Measurements from ENCODE around the gene RMND5B.
"Not testable (repeated sequence)": the region's sequence is repeated elsewhere in the genome, so short reads cannot be mapped to it uniquely, and the experiment has no call there.

The RMND5B gene

GRCh38 chr5:178114325-178115135 is 16.3 kb upstream of the RMND5B start:
- no peak for DNase-seq

- no peak for DNase-seq
Observed at GRCh38 chr5:178115136-178115813, 15.5 kb upstream of the RMND5B start.

GRCh38 chr5:178115814-178116142 is 15.0 kb upstream of the RMND5B start:
- DNase-seq, result no peak

- no peak for DNase-seq
Observed at GRCh38 chr5:178116143-178116885, 14.5 kb upstream of the RMND5B start.

GRCh38 chr5:178117923-178118701 is 12.7 kb upstream of the RMND5B start:
- DNase-seq, result no peak

GRCh38 chr5:178119915-178120606 is 10.8 kb upstream of the RMND5B start:
- no peak for DNase-seq

- DNase-seq, result no peak
Observed at GRCh38 chr5:178120607-178121357, 10.0 kb upstream of the RMND5B start.

- DNase-seq, result no peak
Observed at GRCh38 chr5:178121391-178122276, 9.2 kb upstream of the RMND5B start.

- DNase-seq, result no peak
Observed at GRCh38 chr5:178122346-178122745, 8.5 kb upstream of the RMND5B start.

GRCh38 chr5:178123094-178123965 is 7.5 kb upstream of the RMND5B start:
- DNase-seq, result no peak

- DNase-seq, result no peak
Observed at GRCh38 chr5:178123966-178124925, 6.6 kb upstream of the RMND5B start.

- no peak for DNase-seq
Observed at GRCh38 chr5:178125253-178125906, 5.4 kb upstream of the RMND5B start.

GRCh38 chr5:178126556-178126955 is 4.3 kb upstream of the RMND5B start:
- DNase-seq, result no peak

GRCh38 chr5:178127300-178128009 is 3.4 kb upstream of the RMND5B start:
- not testable (repeated sequence) for DNase-seq

- DNase-seq, result no peak
Observed at GRCh38 chr5:178129296-178129695, 1.5 kb upstream of the RMND5B start.

GRCh38 chr5:178130234-178130575 is 609 bp upstream of the RMND5B start:
- DNase-seq, result not testable (repeated sequence)

GRCh38 chr5:178131446-178131996 is 707 bp downstream of the RMND5B start:
- no peak for DNase-seq

Data from NCI-H748 treated with DMSO at 0.1 percent for 48 hours (cell line).